ENCODE data around the gene DEK.

The DEK gene

GRCh38 chr6:18284261-18284660 is 19.9 kb upstream of the DEK start:
- H3K27ac ChIP-seq (ENCODE audit: low read depth, low read length) = no peak overlapping the region
- H3K4me3 ChIP-seq (ENCODE audit: low read depth in 1 of 5, low read length in 5 of 5) = no peak overlapping the region
- H3K27me3 ChIP-seq (ENCODE audit: control insufficient read depth in 5 of 5, insufficient read depth in 4 of 5, low read length in 5 of 5) = peaks cover 0 to 4% (median 0%) of the 10 kb centered on the region in 5 donors
- no peaks in the 10 kb centered on the region for H3K9me3 ChIP-seq (ENCODE audit: control insufficient read depth in 5 of 5, low read length in 5 of 5)
- H3K36me3 ChIP-seq (ENCODE audit: control insufficient read depth in 5 of 5, insufficient read depth in 5 of 5, low read length in 5 of 5) = no peaks in the 10 kb centered on the region
- H3K9ac ChIP-seq (ENCODE audit: low read length in 5 of 5) = no peak overlapping the region
- H3K4me1 ChIP-seq (ENCODE audit: control insufficient read depth in 5 of 5, insufficient read depth in 5 of 5, low read length in 5 of 5) = peaks cover 0 to 4% (median 0%) of the 10 kb centered on the region in 5 donors

GRCh38 chr6:18281564-18281963 is 17.2 kb upstream of the DEK start:
- Histone ChIP-seq H3K4me1 (ENCODE audit: control insufficient read depth in 5 of 5, insufficient read depth in 5 of 5, low read length in 5 of 5) (peaks cover 0 to 13% (median 9%) of the 10 kb centered on the region in 5 donors), H3K36me3 (ENCODE audit: control insufficient read depth in 5 of 5, insufficient read depth in 5 of 5, low read length in 5 of 5) (no peaks in the 10 kb centered on the region), H3K9ac (ENCODE audit: low read length in 5 of 5) (no peak overlapping the region), H3K4me3 (ENCODE audit: low read depth in 1 of 5, low read length in 5 of 5) (no peak overlapping the region), H3K9me3 (ENCODE audit: control insufficient read depth in 5 of 5, low read length in 5 of 5) (no peaks in the 10 kb centered on the region), H3K27me3 (ENCODE audit: control insufficient read depth in 5 of 5, insufficient read depth in 4 of 5, low read length in 5 of 5) (peaks cover 8 to 22% (median 18%) of the 10 kb centered on the region in 5 donors), H3K27ac (ENCODE audit: low read depth, low read length) (no peak overlapping the region)

GRCh38 chr6:18280084-18280483 is 15.8 kb upstream of the DEK start:
- H3K27me3 ChIP-seq (ENCODE audit: control insufficient read depth in 5 of 5, insufficient read depth in 4 of 5, low read length in 5 of 5) = peaks cover 11 to 31% (median 19%) of the 10 kb centered on the region in 5 donors
- no peak overlapping the region for H3K4me3 ChIP-seq (ENCODE audit: low read depth in 1 of 5, low read length in 5 of 5)
- H3K9ac ChIP-seq (ENCODE audit: low read length in 5 of 5) = no peak overlapping the region
- H3K36me3 ChIP-seq (ENCODE audit: control insufficient read depth in 5 of 5, insufficient read depth in 5 of 5, low read length in 5 of 5) = no peaks in the 10 kb centered on the region
- H3K4me1 ChIP-seq (ENCODE audit: control insufficient read depth in 5 of 5, insufficient read depth in 5 of 5, low read length in 5 of 5) = peaks cover 0 to 13% (median 9%) of the 10 kb centered on the region in 5 donors
- H3K9me3 ChIP-seq (ENCODE audit: control insufficient read depth in 5 of 5, low read length in 5 of 5) = no peaks in the 10 kb centered on the region
- H3K27ac ChIP-seq (ENCODE audit: low read depth, low read length) = no peak overlapping the region

- H3K27ac ChIP-seq (ENCODE audit: low read depth, low read length) = no peak overlapping the region
- H3K27me3 ChIP-seq (ENCODE audit: control insufficient read depth in 5 of 5, insufficient read depth in 4 of 5, low read length in 5 of 5) = peaks cover 11 to 31% (median 20%) of the 10 kb centered on the region in 5 donors
- H3K4me3 ChIP-seq (ENCODE audit: low read depth in 1 of 5, low read length in 5 of 5) = no peak overlapping the region
- H3K36me3 ChIP-seq (ENCODE audit: control insufficient read depth in 5 of 5, insufficient read depth in 5 of 5, low read length in 5 of 5) = no peaks in the 10 kb centered on the region
- H3K4me1 ChIP-seq (ENCODE audit: control insufficient read depth in 5 of 5, insufficient read depth in 5 of 5, low read length in 5 of 5) = peaks cover 0 to 13% (median 9%) of the 10 kb centered on the region in 5 donors
- no peak overlapping the region for H3K9ac ChIP-seq (ENCODE audit: low read length in 5 of 5)
- no peaks in the 10 kb centered on the region for H3K9me3 ChIP-seq (ENCODE audit: control insufficient read depth in 5 of 5, low read length in 5 of 5)
These were observed 15.1 kb upstream of the DEK start for GRCh38 chr6:18279422-18279821.

- H3K4me1 ChIP-seq (ENCODE audit: control insufficient read depth in 5 of 5, insufficient read depth in 5 of 5, low read length in 5 of 5) = peaks cover 0 to 13% (median 9%) of the 10 kb centered on the region in 5 donors
- H3K9me3 ChIP-seq (ENCODE audit: control insufficient read depth in 5 of 5, low read length in 5 of 5) = no peaks in the 10 kb centered on the region
- no peak overlapping the region for H3K9ac ChIP-seq (ENCODE audit: low read length in 5 of 5)
- no peaks in the 10 kb centered on the region for H3K36me3 ChIP-seq (ENCODE audit: control insufficient read depth in 5 of 5, insufficient read depth in 5 of 5, low read length in 5 of 5)
- H3K27ac ChIP-seq (ENCODE audit: low read depth, low read length) = no peak overlapping the region
- H3K27me3 ChIP-seq (ENCODE audit: control insufficient read depth in 5 of 5, insufficient read depth in 4 of 5, low read length in 5 of 5) = peaks cover 11 to 31% (median 20%) of the 10 kb centered on the region in 5 donors
- H3K4me3 ChIP-seq (ENCODE audit: low read depth in 1 of 5, low read length in 5 of 5) = peak overlapping the region in 3 of 5 donors; percentile 11 to 47 (median 28)
These were observed 13.1 kb upstream of the DEK start for GRCh38 chr6:18277237-18278006.

- Histone ChIP-seq H3K9ac (ENCODE audit: low read length in 5 of 5) (no peak overlapping the region), H3K27me3 (ENCODE audit: control insufficient read depth in 5 of 5, insufficient read depth in 4 of 5, low read length in 5 of 5) (peaks cover 11 to 30% (median 20%) of the 10 kb centered on the region in 5 donors), H3K4me3 (ENCODE audit: low read depth in 1 of 5, low read length in 5 of 5) (peak overlapping the region in 2 of 5 donors; percentile 28 to 47), H3K36me3 (ENCODE audit: control insufficient read depth in 5 of 5, insufficient read depth in 5 of 5, low read length in 5 of 5) (no peaks in the 10 kb centered on the region), H3K9me3 (ENCODE audit: control insufficient read depth in 5 of 5, low read length in 5 of 5) (no peaks in the 10 kb centered on the region), H3K27ac (ENCODE audit: low read depth, low read length) (no peak overlapping the region), H3K4me1 (ENCODE audit: control insufficient read depth in 5 of 5, insufficient read depth in 5 of 5, low read length in 5 of 5) (peaks cover 0 to 13% (median 9%) of the 10 kb centered on the region in 5 donors)
These were observed 12.4 kb upstream of the DEK start for GRCh38 chr6:18276610-18277236.

GRCh38 chr6:18270216-18270615 is 5.9 kb upstream of the DEK start:
- Histone ChIP-seq H3K27ac (ENCODE audit: low read depth, low read length) (no peak overlapping the region), H3K4me3 (ENCODE audit: low read depth in 1 of 5, low read length in 5 of 5) (no peak overlapping the region), H3K4me1 (ENCODE audit: control insufficient read depth in 5 of 5, insufficient read depth in 5 of 5, low read length in 5 of 5) (peaks cover 0 to 1% (median under 1%) of the 10 kb centered on the region in 5 donors), H3K9me3 (ENCODE audit: control insufficient read depth in 5 of 5, low read length in 5 of 5) (no peaks in the 10 kb centered on the region), H3K36me3 (ENCODE audit: control insufficient read depth in 5 of 5, insufficient read depth in 5 of 5, low read length in 5 of 5) (no peaks in the 10 kb centered on the region), H3K9ac (ENCODE audit: low read length in 5 of 5) (no peak overlapping the region), H3K27me3 (ENCODE audit: control insufficient read depth in 5 of 5, insufficient read depth in 4 of 5, low read length in 5 of 5) (peaks cover 0 to 7% (median 3%) of the 10 kb centered on the region in 5 donors)

- no peaks in the 10 kb centered on the region for H3K36me3 ChIP-seq (ENCODE audit: control insufficient read depth in 5 of 5, insufficient read depth in 5 of 5, low read length in 5 of 5)
- no peak overlapping the region for H3K27ac ChIP-seq (ENCODE audit: low read depth, low read length)
- no peaks in the 10 kb centered on the region for H3K9me3 ChIP-seq (ENCODE audit: control insufficient read depth in 5 of 5, low read length in 5 of 5)
- H3K4me1 ChIP-seq (ENCODE audit: control insufficient read depth in 5 of 5, insufficient read depth in 5 of 5, low read length in 5 of 5) = peaks cover 0 to 6% (median 5%) of the 10 kb centered on the region in 5 donors
- no peak overlapping the region for H3K4me3 ChIP-seq (ENCODE audit: low read depth in 1 of 5, low read length in 5 of 5)
- no peak overlapping the region for H3K9ac ChIP-seq (ENCODE audit: low read length in 5 of 5)
- peaks cover 0 to 7% (median 2%) of the 10 kb centered on the region in 5 donors for H3K27me3 ChIP-seq (ENCODE audit: control insufficient read depth in 5 of 5, insufficient read depth in 4 of 5, low read length in 5 of 5)
These were observed 5.4 kb upstream of the DEK start for GRCh38 chr6:18269717-18270116.

- Histone ChIP-seq H3K4me1 (ENCODE audit: control insufficient read depth in 5 of 5, insufficient read depth in 5 of 5, low read length in 5 of 5) (peaks cover 0 to 6% (median 5%) of the 10 kb centered on the region in 5 donors), H3K36me3 (ENCODE audit: control insufficient read depth in 5 of 5, insufficient read depth in 5 of 5, low read length in 5 of 5) (no peaks in the 10 kb centered on the region), H3K27me3 (ENCODE audit: control insufficient read depth in 5 of 5, insufficient read depth in 4 of 5, low read length in 5 of 5) (peaks cover 0 to 7% (median 2%) of the 10 kb centered on the region in 5 donors), H3K4me3 (ENCODE audit: low read depth in 1 of 5, low read length in 5 of 5) (no peak overlapping the region), H3K9me3 (ENCODE audit: control insufficient read depth in 5 of 5, low read length in 5 of 5) (no peaks in the 10 kb centered on the region), H3K9ac (ENCODE audit: low read length in 5 of 5) (no peak overlapping the region), H3K27ac (ENCODE audit: low read depth, low read length) (no peak overlapping the region)
These were observed 4.9 kb upstream of the DEK start for GRCh38 chr6:18269253-18269652.

GRCh38 chr6:18268066-18268465 is 3.7 kb upstream of the DEK start:
- Histone ChIP-seq H3K36me3 (ENCODE audit: control insufficient read depth in 5 of 5, insufficient read depth in 5 of 5, low read length in 5 of 5) (no peaks in the 10 kb centered on the region), H3K27me3 (ENCODE audit: control insufficient read depth in 5 of 5, insufficient read depth in 4 of 5, low read length in 5 of 5) (peaks cover 0 to 7% (median 2%) of the 10 kb centered on the region in 5 donors), H3K9me3 (ENCODE audit: control insufficient read depth in 5 of 5, low read length in 5 of 5) (no peaks in the 10 kb centered on the region)

More at GRCh38 chr6:18268066-18268465, 3.7 kb upstream of the DEK start:
- H3K27ac ChIP-seq (ENCODE audit: low read depth, low read length) = no peak overlapping the region
- no peak overlapping the region for H3K4me3 ChIP-seq (ENCODE audit: low read depth in 1 of 5, low read length in 5 of 5)
- H3K4me1 ChIP-seq (ENCODE audit: control insufficient read depth in 5 of 5, insufficient read depth in 5 of 5, low read length in 5 of 5) = peaks cover 0 to 15% (median 12%) of the 10 kb centered on the region in 5 donors
- H3K9ac ChIP-seq (ENCODE audit: low read length in 5 of 5) = no peak overlapping the region

Measured in subcutaneous abdominal adipose tissue (tissue), 5 donors.